ENCODE results near the gene MOSPD3.

DNA sequence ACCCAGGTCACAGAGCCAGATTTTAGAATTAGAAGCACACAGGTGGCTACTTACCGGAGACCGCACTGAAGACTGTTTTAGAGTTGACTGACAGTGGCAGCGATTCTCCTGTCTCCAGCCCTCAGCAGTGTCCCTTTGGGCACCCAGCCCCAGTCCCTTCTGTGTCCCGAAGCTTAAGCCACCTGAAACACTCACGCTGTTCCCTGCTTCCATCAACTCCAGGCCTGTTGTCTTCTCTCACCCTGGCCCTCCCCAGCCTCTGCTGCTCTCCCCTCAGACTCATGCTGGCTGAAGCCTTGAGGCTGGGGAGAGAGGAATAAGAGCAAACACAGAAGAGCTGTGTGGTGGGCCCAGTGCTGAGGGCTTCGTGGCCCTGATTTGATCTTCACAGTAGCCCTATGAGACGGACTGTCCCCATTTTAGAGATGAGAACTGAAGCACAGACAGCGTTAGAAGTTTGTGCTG, 49.2 kb upstream of the MOSPD3 start:
- TF ChIP-seq POLR2A (IDR thresholded peaks at IDR 0.05): no peak
- TF ChIP-seq, protein P1, sequence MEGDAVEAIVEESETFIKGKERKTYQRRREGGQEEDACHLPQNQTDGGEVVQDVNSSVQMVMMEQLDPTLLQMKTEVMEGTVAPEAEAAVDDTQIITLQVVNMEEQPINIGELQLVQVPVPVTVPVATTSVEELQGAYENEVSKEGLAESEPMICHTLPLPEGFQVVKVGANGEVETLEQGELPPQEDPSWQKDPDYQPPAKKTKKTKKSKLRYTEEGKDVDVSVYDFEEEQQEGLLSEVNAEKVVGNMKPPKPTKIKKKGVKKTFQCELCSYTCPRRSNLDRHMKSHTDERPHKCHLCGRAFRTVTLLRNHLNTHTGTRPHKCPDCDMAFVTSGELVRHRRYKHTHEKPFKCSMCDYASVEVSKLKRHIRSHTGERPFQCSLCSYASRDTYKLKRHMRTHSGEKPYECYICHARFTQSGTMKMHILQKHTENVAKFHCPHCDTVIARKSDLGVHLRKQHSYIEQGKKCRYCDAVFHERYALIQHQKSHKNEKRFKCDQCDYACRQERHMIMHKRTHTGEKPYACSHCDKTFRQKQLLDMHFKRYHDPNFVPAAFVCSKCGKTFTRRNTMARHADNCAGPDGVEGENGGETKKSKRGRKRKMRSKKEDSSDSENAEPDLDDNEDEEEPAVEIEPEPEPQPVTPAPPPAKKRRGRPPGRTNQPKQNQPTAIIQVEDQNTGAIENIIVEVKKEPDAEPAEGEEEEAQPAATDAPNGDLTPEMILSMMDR (IDR thresholded peaks at IDR 0.05): no peak
- no peak for TF ChIP-seq POLR2AphosphoS5 (IDR thresholded peaks at IDR 0.05; ENCODE audit: insufficient read depth in 1 of 2, low read depth in 1 of 2)
